ENCODE results near the gene AASS.

AASS gene

GRCh38 chr7:122068999-122069398 lies 75.0 kb downstream of the AASS start:
- H3K4me3 ChIP-seq (ENCODE audit: low read length), result no peak overlapping the region
- no peak for DNase-seq (ENCODE audit: low read depth)
- TF ChIP-seq CTCF (IDR thresholded peaks at IDR 0.05; ENCODE audit: insufficient read depth, low read depth, low read length, missing control alignments), result no peak

- no peak overlapping the region for H3K4me3 ChIP-seq (ENCODE audit: low read length)
- no peak for TF ChIP-seq CTCF (IDR thresholded peaks at IDR 0.05; ENCODE audit: insufficient read depth, low read depth, low read length, missing control alignments)
- no peak for DNase-seq (ENCODE audit: low read depth)
Observed at GRCh38 chr7:122068046-122068445, 76.0 kb downstream of the AASS start.

- no peak overlapping the region for H3K4me3 ChIP-seq (ENCODE audit: low read length)
- TF ChIP-seq CTCF (IDR thresholded peaks at IDR 0.05; ENCODE audit: insufficient read depth, low read depth, low read length, missing control alignments), result no peak
- DNase-seq (ENCODE audit: low read depth), result no peak
Observed at GRCh38 chr7:122067077-122067476, 77.0 kb downstream of the AASS start.

GRCh38 chr7:122064971-122065370 lies 79.1 kb downstream of the AASS start:
- TF ChIP-seq CTCF (IDR thresholded peaks at IDR 0.05; ENCODE audit: insufficient read depth, low read depth, low read length, missing control alignments), result no peak
- H3K4me3 ChIP-seq (ENCODE audit: low read length), result no peak overlapping the region
- DNase-seq (ENCODE audit: low read depth), result no peak

GRCh38 chr7:122063146-122063545 lies 80.9 kb downstream of the AASS start:
- no peak for DNase-seq (ENCODE audit: low read depth)
- no peak overlapping the region for H3K4me3 ChIP-seq (ENCODE audit: low read length)
- TF ChIP-seq CTCF (IDR thresholded peaks at IDR 0.05; ENCODE audit: insufficient read depth, low read depth, low read length, missing control alignments), result no peak

- no peak for DNase-seq (ENCODE audit: low read depth)
- TF ChIP-seq CTCF (IDR thresholded peaks at IDR 0.05; ENCODE audit: insufficient read depth, low read depth, low read length, missing control alignments), result no peak
- no peak overlapping the region for H3K4me3 ChIP-seq (ENCODE audit: low read length)
Observed at GRCh38 chr7:122059542-122059941, 84.5 kb downstream of the AASS start.

- TF ChIP-seq CTCF (IDR thresholded peaks at IDR 0.05; ENCODE audit: insufficient read depth, low read depth, low read length, missing control alignments), result no peak
- H3K4me3 ChIP-seq (ENCODE audit: low read length), result no peak overlapping the region
- DNase-seq (ENCODE audit: low read depth), result peak; percentile 16
Observed at GRCh38 chr7:122056977-122057376, 87.1 kb downstream of the AASS start.

Data from epithelial cell of esophagus (primary cell).